SK-N-SH treated with all-trans-retinoic acid at 6 μM for 48 hours (cell line): ENCODE measurements around the gene TMEM39B.

Experiments
- ATAC-seq: fragments of 200-7000 bp; cut with Tn5 transposase; 3 replicates; pipeline ENCODE4 v1.9.1; 2020; ENCODE audit warnings: mild to moderate bottlenecking, moderate library complexity
- ARNTL ChIP-seq: fragments of 450-650 bp; formaldehyde crosslinking; IDR thresholded peaks from 2 replicates; pipeline ENCODE4 v1.5.0; 2020; ENCODE audit warnings: low read depth, mild to moderate bottlenecking, moderate library complexity, borderline replicate concordance
- BACH2 ChIP-seq: fragments of 250-450 bp; sonication (Bioruptor Pico); IDR thresholded peaks from 2 replicates; pipeline ENCODE4 v1.9.0; 2021; ENCODE audit warnings: mild to moderate bottlenecking, borderline replicate concordance
- CSDC2 ChIP-seq: fragments of 250-450 bp; sonication (Bioruptor Pico); IDR thresholded peaks from 2 replicates; pipeline ENCODE4 v1.5.0; 2020; ENCODE audit warnings: mild to moderate bottlenecking, moderate library complexity
- ESRRG ChIP-seq: fragments of 250-450 bp; sonication (Bioruptor Pico); IDR thresholded peaks from 2 replicates; pipeline ENCODE4 v1.6.1; 2021; ENCODE audit warnings: mild to moderate bottlenecking
- ISL1 ChIP-seq: fragments of 250-450 bp; sonication (Bioruptor Pico); IDR thresholded peaks from 2 replicates; pipeline ENCODE4 v2.1.2; 2022; ENCODE audit warnings: mild to moderate bottlenecking, moderate library complexity
- SNAI2 ChIP-seq: fragments of 250-450 bp; sonication (Bioruptor Pico); IDR thresholded peaks from 2 replicates; pipeline ENCODE4 v1.5.0; 2020; ENCODE audit warnings: mild to moderate bottlenecking, moderate library complexity
- TSHZ2 ChIP-seq: fragments of 250-450 bp; sonication (Bioruptor Pico); IDR thresholded peaks from 2 replicates; pipeline ENCODE4 v1.5.0; 2020; ENCODE audit warnings: mild to moderate bottlenecking, moderate library complexity
- ZC3H10 ChIP-seq: fragments of 250-450 bp; sonication (Bioruptor Pico); IDR thresholded peaks from 2 replicates; pipeline ENCODE4 v1.5.1; 2021; ENCODE audit warnings: mild to moderate bottlenecking, moderate library complexity
- ZFP3 ChIP-seq: fragments of 250-450 bp; sonication (Bioruptor Pico); IDR thresholded peaks from 2 replicates; pipeline ENCODE4 v1.5.0; 2020; ENCODE audit warnings: mild to moderate bottlenecking, moderate library complexity
- ZFP30 ChIP-seq: fragments of 450-650 bp; formaldehyde crosslinking; IDR thresholded peaks from 2 replicates; pipeline ENCODE4 v1.5.0; 2022; ENCODE audit warnings: mild to moderate bottlenecking, moderate library complexity
- ZNF70 ChIP-seq: fragments of 450-650 bp; formaldehyde crosslinking; IDR thresholded peaks from 2 replicates; pipeline ENCODE4 v1.5.0; 2020; ENCODE audit warnings: mild to moderate bottlenecking, moderate library complexity
- ZNF8 ChIP-seq: fragments of 450-650 bp; formaldehyde crosslinking; IDR thresholded peaks from 2 replicates; pipeline ENCODE4 v1.5.0; 2020; ENCODE audit warnings: mild to moderate bottlenecking, moderate library complexity
- TF ChIP-seq, protein P1 (sequence below): fragments of 250-450 bp; sonication (Bioruptor Pico); IDR thresholded peaks from 2 replicates; pipeline ENCODE4 v1.8.0; 2020; ENCODE audit warnings: mild to moderate bottlenecking, moderate library complexity, borderline replicate concordance
- TF ChIP-seq, protein P2 (sequence below): fragments of 250-450 bp; sonication (Bioruptor Pico); IDR thresholded peaks from 2 replicates; pipeline ENCODE4 v1.8.0; 2021; ENCODE audit warnings: low read depth, mild to moderate bottlenecking, moderate library complexity, borderline replicate concordance
- TF ChIP-seq, protein P3 (sequence below): fragments of 250-450 bp; sonication (Bioruptor Pico); IDR thresholded peaks from 2 replicates; pipeline ENCODE4 v1.5.1; 2020; ENCODE audit warnings: low read depth, mild to moderate bottlenecking, moderate library complexity

Gene TMEM39B

GRCh38 chr1:32068957-32069588, 3.7 kb upstream of the TMEM39B start:
- TF ChIP-seq SNAI2 (CRISPR knock-in tag) (no peak), TSHZ2 (CRISPR knock-in tag) (no peak), ISL1 (CRISPR knock-in tag) (no peak)
- TF ChIP-seq, protein P1, sequence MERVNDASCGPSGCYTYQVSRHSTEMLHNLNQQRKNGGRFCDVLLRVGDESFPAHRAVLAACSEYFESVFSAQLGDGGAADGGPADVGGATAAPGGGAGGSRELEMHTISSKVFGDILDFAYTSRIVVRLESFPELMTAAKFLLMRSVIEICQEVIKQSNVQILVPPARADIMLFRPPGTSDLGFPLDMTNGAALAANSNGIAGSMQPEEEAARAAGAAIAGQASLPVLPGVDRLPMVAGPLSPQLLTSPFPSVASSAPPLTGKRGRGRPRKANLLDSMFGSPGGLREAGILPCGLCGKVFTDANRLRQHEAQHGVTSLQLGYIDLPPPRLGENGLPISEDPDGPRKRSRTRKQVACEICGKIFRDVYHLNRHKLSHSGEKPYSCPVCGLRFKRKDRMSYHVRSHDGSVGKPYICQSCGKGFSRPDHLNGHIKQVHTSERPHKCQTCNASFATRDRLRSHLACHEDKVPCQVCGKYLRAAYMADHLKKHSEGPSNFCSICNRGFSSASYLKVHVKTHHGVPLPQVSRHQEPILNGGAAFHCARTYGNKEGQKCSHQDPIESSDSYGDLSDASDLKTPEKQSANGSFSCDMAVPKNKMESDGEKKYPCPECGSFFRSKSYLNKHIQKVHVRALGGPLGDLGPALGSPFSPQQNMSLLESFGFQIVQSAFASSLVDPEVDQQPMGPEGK (CRISPR knock-in tag), result no peak
- TF ChIP-seq, protein P2, sequence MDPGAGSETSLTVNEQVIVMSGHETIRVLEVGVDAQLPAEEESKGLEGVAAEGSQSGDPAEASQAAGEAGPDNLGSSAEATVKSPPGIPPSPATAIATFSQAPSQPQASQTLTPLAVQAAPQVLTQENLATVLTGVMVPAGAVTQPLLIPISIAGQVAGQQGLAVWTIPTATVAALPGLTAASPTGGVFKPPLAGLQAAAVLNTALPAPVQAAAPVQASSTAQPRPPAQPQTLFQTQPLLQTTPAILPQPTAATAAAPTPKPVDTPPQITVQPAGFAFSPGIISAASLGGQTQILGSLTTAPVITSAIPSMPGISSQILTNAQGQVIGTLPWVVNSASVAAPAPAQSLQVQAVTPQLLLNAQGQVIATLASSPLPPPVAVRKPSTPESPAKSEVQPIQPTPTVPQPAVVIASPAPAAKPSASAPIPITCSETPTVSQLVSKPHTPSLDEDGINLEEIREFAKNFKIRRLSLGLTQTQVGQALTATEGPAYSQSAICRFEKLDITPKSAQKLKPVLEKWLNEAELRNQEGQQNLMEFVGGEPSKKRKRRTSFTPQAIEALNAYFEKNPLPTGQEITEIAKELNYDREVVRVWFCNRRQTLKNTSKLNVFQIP, result no peak
- ATAC-seq, result no peak

GRCh38 chr1:32071758-32072621, 749 bp upstream of the TMEM39B start:
- TF ChIP-seq ZC3H10 (CRISPR knock-in tag) (no peak), ZFP3 (CRISPR knock-in tag) (no peak), ARNTL (no peak), BACH2 (CRISPR knock-in tag) (no peak)
- TF ChIP-seq, protein P3, sequence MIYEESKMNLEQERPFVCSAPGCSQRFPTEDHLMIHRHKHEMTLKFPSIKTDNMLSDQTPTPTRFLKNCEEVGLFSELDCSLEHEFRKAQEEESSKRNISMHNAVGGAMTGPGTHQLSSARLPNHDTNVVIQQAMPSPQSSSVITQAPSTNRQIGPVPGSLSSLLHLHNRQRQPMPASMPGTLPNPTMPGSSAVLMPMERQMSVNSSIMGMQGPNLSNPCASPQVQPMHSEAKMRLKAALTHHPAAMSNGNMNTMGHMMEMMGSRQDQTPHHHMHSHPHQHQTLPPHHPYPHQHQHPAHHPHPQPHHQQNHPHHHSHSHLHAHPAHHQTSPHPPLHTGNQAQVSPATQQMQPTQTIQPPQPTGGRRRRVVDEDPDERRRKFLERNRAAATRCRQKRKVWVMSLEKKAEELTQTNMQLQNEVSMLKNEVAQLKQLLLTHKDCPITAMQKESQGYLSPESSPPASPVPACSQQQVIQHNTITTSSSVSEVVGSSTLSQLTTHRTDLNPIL (CRISPR knock-in tag), result 0 out of 2 replicates have a peak, but pooled peaks have one; percentile 16
- TF ChIP-seq, all 23 proteins: peak for 1
- peak; percentile 1; the same call in 2 of the 3 replicates for ATAC-seq

DNA sequence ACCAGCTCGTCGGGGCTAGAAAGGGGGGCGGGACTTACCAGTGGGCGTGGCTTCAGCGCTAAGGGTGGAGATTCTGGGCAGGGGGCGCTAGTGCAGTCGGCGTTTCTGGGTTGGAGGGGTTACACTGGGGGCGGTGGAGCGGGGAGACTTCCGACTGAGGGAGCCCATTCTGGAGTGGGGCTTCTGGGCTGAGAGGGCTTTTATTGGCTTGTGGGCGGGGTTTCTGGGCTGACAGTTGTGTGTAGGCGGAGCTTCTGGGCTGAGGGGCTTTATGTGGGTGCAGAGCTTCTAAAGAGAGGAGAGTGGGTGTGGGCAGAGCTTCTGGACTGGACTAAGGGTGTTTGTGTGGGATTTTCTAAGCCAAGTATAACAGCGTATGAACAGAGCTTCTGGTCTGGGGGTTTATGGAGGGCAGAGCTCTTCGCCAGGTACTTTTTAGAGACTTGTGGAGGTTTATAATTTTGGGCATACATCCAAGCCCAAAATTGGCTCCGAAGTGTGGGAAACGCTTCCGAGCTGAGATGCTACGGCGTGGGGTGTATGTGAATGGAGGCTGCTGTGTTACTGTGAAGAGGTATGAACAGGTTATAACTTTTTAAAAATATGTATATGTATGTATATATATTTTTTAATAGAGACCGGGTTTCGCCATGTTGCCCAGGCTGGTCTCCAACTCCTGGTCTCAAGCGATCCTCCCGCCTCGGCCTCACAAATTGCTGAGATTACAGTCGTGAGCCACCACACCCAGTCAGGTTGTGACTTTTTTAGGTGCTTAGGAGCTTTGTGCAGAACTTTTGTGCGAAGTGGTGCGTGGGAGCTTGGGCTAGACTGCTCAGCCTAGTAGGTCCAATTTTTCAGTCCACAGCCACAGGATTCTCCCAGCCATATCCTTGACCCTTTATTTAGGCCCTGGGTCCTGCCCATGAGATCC, 825 bp downstream of the TMEM39B start:
- peak; percentile 38 for ATAC-seq

GRCh38 chr1:32074841-32075240, 2.1 kb downstream of the TMEM39B start:
- ATAC-seq, result no peak
- TF ChIP-seq ZC3H10 (CRISPR knock-in tag) (no peak), ZFP30 (CRISPR knock-in tag) (no peak), BACH2 (CRISPR knock-in tag) (no peak), SNAI2 (CRISPR knock-in tag) (no peak), ESRRG (CRISPR knock-in tag) (no peak), ZNF70 (CRISPR knock-in tag) (no peak), ZNF8 (CRISPR knock-in tag) (no peak)
- TF ChIP-seq, protein P2, result no peak
- TF ChIP-seq, protein P3 (CRISPR knock-in tag), result no peak

More for the DNA sequence above, 825 bp downstream of the TMEM39B start:
- TF ChIP-seq, protein P1 (CRISPR knock-in tag), result peak; percentile 78; the same call in 1 of the 2 replicates
- TF ChIP-seq CSDC2 (CRISPR knock-in tag), result no peak
